ENCODE measurements around the gene APLP2.
"Not testable (repeated sequence)": the region's sequence is repeated elsewhere in the genome, so short reads cannot be mapped to it uniquely, and the experiment has no call there.

APLP2 gene

GRCh38 chr11:130090517-130090916 lies 20.8 kb downstream of the APLP2 start:
- DNase-seq; H2BK12ac ChIP-seq (ENCODE audit: low read length in 2 of 2); H3K18ac ChIP-seq (ENCODE audit: low read depth in 1 of 2, low read length in 2 of 2); H2BK120ac ChIP-seq (ENCODE audit: low read depth, low read length); H3K9ac ChIP-seq (ENCODE audit: low read length); H2AK5ac ChIP-seq (ENCODE audit: low read length, severe bottlenecking); H4K91ac ChIP-seq (ENCODE audit: low read length); H4K8ac ChIP-seq (ENCODE audit: low read length); H3K36me3 ChIP-seq (ENCODE audit: control insufficient read depth in 1 of 2, insufficient read depth in 2 of 2, low read depth in 1 of 2, low read length in 2 of 2); H3K27ac ChIP-seq (ENCODE audit: low read length, poor library complexity, severe bottlenecking); H3K4me3 ChIP-seq (ENCODE audit: insufficient read depth in 1 of 2, low read depth in 1 of 2, low read length in 2 of 2); H3K4me2 ChIP-seq (ENCODE audit: low read length, poor library complexity, severe bottlenecking); H2BK15ac ChIP-seq (ENCODE audit: low read depth, poor library complexity, severe bottlenecking); H3K27me3 ChIP-seq (ENCODE audit: control insufficient read depth in 1 of 2, insufficient read depth in 1 of 2, low read length in 2 of 2); H3K23ac ChIP-seq (ENCODE audit: low read length in 2 of 2); H3K14ac ChIP-seq (ENCODE audit: low read length in 2 of 2); H3K4me1 ChIP-seq (ENCODE audit: control insufficient read depth, insufficient read depth, low read depth, low read length); H3K9me3 ChIP-seq (ENCODE audit: control insufficient read depth, low read length); H2AFZ ChIP-seq (ENCODE audit: low read depth, low read length); H2BK5ac ChIP-seq (ENCODE audit: low read depth, low read length, poor library complexity, severe bottlenecking); H3K4ac ChIP-seq (ENCODE audit: low read depth in 1 of 2, low read length in 2 of 2): not testable (repeated sequence)
- WGBS: 100% methylated on average over 3 of the region's 16 CpGs
- H3K79me1 ChIP-seq (replicated peaks; ENCODE audit: low read length, poor library complexity, severe bottlenecking): peaks cover 13% of the 10 kb centered on the region

GRCh38 chr11:130091169-130091568 lies 21.5 kb downstream of the APLP2 start:
- not testable (repeated sequence) for H3K9ac ChIP-seq (ENCODE audit: low read length); H3K4ac ChIP-seq (ENCODE audit: low read depth in 1 of 2, low read length in 2 of 2); H3K36me3 ChIP-seq (ENCODE audit: control insufficient read depth in 1 of 2, insufficient read depth in 2 of 2, low read depth in 1 of 2, low read length in 2 of 2); H3K14ac ChIP-seq (ENCODE audit: low read length in 2 of 2); H3K18ac ChIP-seq (ENCODE audit: low read depth in 1 of 2, low read length in 2 of 2); H4K8ac ChIP-seq (ENCODE audit: low read length); H3K23ac ChIP-seq (ENCODE audit: low read length in 2 of 2); H2BK15ac ChIP-seq (ENCODE audit: low read depth, poor library complexity, severe bottlenecking); H2BK5ac ChIP-seq (ENCODE audit: low read depth, low read length, poor library complexity, severe bottlenecking); H2AK5ac ChIP-seq (ENCODE audit: low read length, severe bottlenecking); H3K9me3 ChIP-seq (ENCODE audit: control insufficient read depth, low read length); DNase-seq; H3K4me1 ChIP-seq (ENCODE audit: control insufficient read depth, insufficient read depth, low read depth, low read length); H3K27ac ChIP-seq (ENCODE audit: low read length, poor library complexity, severe bottlenecking); H2BK120ac ChIP-seq (ENCODE audit: low read depth, low read length); H3K4me2 ChIP-seq (ENCODE audit: low read length, poor library complexity, severe bottlenecking); H2BK12ac ChIP-seq (ENCODE audit: low read length in 2 of 2); H2AFZ ChIP-seq (ENCODE audit: low read depth, low read length); H3K4me3 ChIP-seq (ENCODE audit: insufficient read depth in 1 of 2, low read depth in 1 of 2, low read length in 2 of 2); H4K91ac ChIP-seq (ENCODE audit: low read length); H3K27me3 ChIP-seq (ENCODE audit: control insufficient read depth in 1 of 2, insufficient read depth in 1 of 2, low read length in 2 of 2)
- no CpG with 5 or more reads among the region's 36 CpGs for WGBS
- peaks cover 17% of the 10 kb centered on the region for H3K79me1 ChIP-seq (replicated peaks; ENCODE audit: low read length, poor library complexity, severe bottlenecking)

GRCh38 chr11:130092661-130093060 lies 23.0 kb downstream of the APLP2 start:
- Histone ChIP-seq H2BK15ac (ENCODE audit: low read depth, poor library complexity, severe bottlenecking) (no peak overlapping the region), H3K9me3 (ENCODE audit: control insufficient read depth, low read length) (no peaks in the 10 kb centered on the region), H3K27ac (ENCODE audit: low read length, poor library complexity, severe bottlenecking) (no peak overlapping the region), H2BK120ac (ENCODE audit: low read depth, low read length) (no peak overlapping the region), H3K36me3 (ENCODE audit: control insufficient read depth in 1 of 2, insufficient read depth in 2 of 2, low read depth in 1 of 2, low read length in 2 of 2) (peaks cover 0 to 4% of the 10 kb centered on the region in 2 experiments), H2AK5ac (ENCODE audit: low read length, severe bottlenecking) (no peak overlapping the region), H3K27me3 (ENCODE audit: control insufficient read depth in 1 of 2, insufficient read depth in 1 of 2, low read length in 2 of 2) (no peaks in the 10 kb centered on the region), H2BK5ac (ENCODE audit: low read depth, low read length, poor library complexity, severe bottlenecking) (no peak overlapping the region), H3K4me3 (ENCODE audit: insufficient read depth in 1 of 2, low read depth in 1 of 2, low read length in 2 of 2) (no peak overlapping the region), H3K23ac (ENCODE audit: low read length in 2 of 2) (no peak overlapping the region), H3K18ac (ENCODE audit: low read depth in 1 of 2, low read length in 2 of 2) (no peak overlapping the region), H3K4me1 (ENCODE audit: control insufficient read depth, insufficient read depth, low read depth, low read length) (peaks cover 4% of the 10 kb centered on the region), H3K9ac (ENCODE audit: low read length) (no peak overlapping the region), H3K4me2 (ENCODE audit: low read length, poor library complexity, severe bottlenecking) (no peak overlapping the region), H3K4ac (ENCODE audit: low read depth in 1 of 2, low read length in 2 of 2) (no peak overlapping the region), H2AFZ (ENCODE audit: low read depth, low read length) (no peak overlapping the region), H2BK12ac (ENCODE audit: low read length in 2 of 2) (no peak overlapping the region), H4K8ac (ENCODE audit: low read length) (no peak overlapping the region), H3K14ac (ENCODE audit: low read length in 2 of 2) (no peak overlapping the region), H4K91ac (ENCODE audit: low read length) (no peak overlapping the region), H3K79me1 (replicated peaks; ENCODE audit: low read length, poor library complexity, severe bottlenecking) (peaks cover 18% of the 10 kb centered on the region)
- WGBS: 92% methylated on average over 4 of the region's 4 CpGs
- DNase-seq: no peak

- Histone ChIP-seq H3K4me1 (ENCODE audit: control insufficient read depth, insufficient read depth, low read depth, low read length) (peaks cover 2% of the 10 kb centered on the region), H3K9ac (ENCODE audit: low read length) (no peak overlapping the region), H3K18ac (ENCODE audit: low read depth in 1 of 2, low read length in 2 of 2) (no peak overlapping the region), H3K79me1 (replicated peaks; ENCODE audit: low read length, poor library complexity, severe bottlenecking) (peaks cover 19% of the 10 kb centered on the region), H2BK15ac (ENCODE audit: low read depth, poor library complexity, severe bottlenecking) (no peak overlapping the region), H4K91ac (ENCODE audit: low read length) (no peak overlapping the region), H3K23ac (ENCODE audit: low read length in 2 of 2) (no peak overlapping the region), H3K4ac (ENCODE audit: low read depth in 1 of 2, low read length in 2 of 2) (no peak overlapping the region), H3K27ac (ENCODE audit: low read length, poor library complexity, severe bottlenecking) (no peak overlapping the region), H2BK5ac (ENCODE audit: low read depth, low read length, poor library complexity, severe bottlenecking) (no peak overlapping the region), H4K8ac (ENCODE audit: low read length) (no peak overlapping the region), H3K4me3 (ENCODE audit: insufficient read depth in 1 of 2, low read depth in 1 of 2, low read length in 2 of 2) (no peak overlapping the region), H2AK5ac (ENCODE audit: low read length, severe bottlenecking) (no peak overlapping the region), H2BK120ac (ENCODE audit: low read depth, low read length) (no peak overlapping the region), H3K36me3 (ENCODE audit: control insufficient read depth in 1 of 2, insufficient read depth in 2 of 2, low read depth in 1 of 2, low read length in 2 of 2) (peaks cover 0 to 4% of the 10 kb centered on the region in 2 experiments), H2AFZ (ENCODE audit: low read depth, low read length) (no peak overlapping the region), H3K4me2 (ENCODE audit: low read length, poor library complexity, severe bottlenecking) (no peak overlapping the region), H3K14ac (ENCODE audit: low read length in 2 of 2) (no peak overlapping the region), H2BK12ac (ENCODE audit: low read length in 2 of 2) (no peak overlapping the region), H3K27me3 (ENCODE audit: control insufficient read depth in 1 of 2, insufficient read depth in 1 of 2, low read length in 2 of 2) (no peaks in the 10 kb centered on the region), H3K9me3 (ENCODE audit: control insufficient read depth, low read length) (no peaks in the 10 kb centered on the region)
- WGBS: 79% methylated on average over 3 of the region's 4 CpGs
- DNase-seq: no peak
These were observed 24.9 kb downstream of the APLP2 start for GRCh38 chr11:130094614-130095013.
